ENCODE data around the gene MIOS.
"Not testable (repeated sequence)": the region's sequence is repeated elsewhere in the genome, so short reads cannot be mapped to it uniquely, and the experiment has no call there.

MIOS gene

GRCh38 chr7:7539152-7539551 lies 27.5 kb upstream of the MIOS start:
- no peak for TF ChIP-seq POLR2A (IDR thresholded peaks at IDR 0.05; ENCODE audit: low read depth, low read length)
- no peak for DNase-seq (ENCODE audit: insufficient read length, low spot score)
- FAIRE-seq = peak; percentile 78

GRCh38 chr7:7539711-7540110 lies 27.0 kb upstream of the MIOS start:
- no peak for DNase-seq (ENCODE audit: insufficient read length, low spot score)
- TF ChIP-seq POLR2A (IDR thresholded peaks at IDR 0.05; ENCODE audit: low read depth, low read length) = no peak
- FAIRE-seq = no peak

DNA sequence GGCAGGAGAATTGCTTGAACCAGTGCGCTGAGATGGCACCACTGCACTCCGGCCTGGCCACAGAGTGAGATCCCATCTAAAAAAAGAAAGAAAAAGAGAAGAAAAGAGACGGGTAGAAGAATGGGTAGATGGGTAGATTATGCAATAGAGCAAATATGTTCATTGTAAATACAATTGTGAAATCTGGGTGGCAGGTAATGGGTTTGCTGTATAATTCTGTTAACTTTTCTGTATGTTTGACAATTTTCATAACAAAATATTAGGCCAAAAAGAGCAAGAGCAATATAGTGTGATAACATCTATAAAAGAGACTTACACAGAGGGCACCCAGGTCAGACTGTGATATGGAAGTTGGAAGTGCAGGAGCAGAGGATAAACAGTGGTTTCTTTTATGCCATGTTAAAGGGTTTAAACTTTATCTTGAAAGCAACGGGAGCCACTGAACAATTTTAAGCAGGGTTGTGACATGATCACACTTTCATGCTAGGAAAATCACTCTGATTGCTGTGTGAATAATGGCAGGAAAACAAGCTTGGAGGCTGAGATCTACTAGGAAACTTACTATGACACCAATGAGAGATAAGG lies 24.3 kb upstream of the MIOS start:
- FAIRE-seq (peak; percentile 87), DNase-seq (ENCODE audit: insufficient read length, low spot score) (no peak)
- TF ChIP-seq POLR2A (IDR thresholded peaks at IDR 0.05; ENCODE audit: low read depth, low read length) = no peak

DNA sequence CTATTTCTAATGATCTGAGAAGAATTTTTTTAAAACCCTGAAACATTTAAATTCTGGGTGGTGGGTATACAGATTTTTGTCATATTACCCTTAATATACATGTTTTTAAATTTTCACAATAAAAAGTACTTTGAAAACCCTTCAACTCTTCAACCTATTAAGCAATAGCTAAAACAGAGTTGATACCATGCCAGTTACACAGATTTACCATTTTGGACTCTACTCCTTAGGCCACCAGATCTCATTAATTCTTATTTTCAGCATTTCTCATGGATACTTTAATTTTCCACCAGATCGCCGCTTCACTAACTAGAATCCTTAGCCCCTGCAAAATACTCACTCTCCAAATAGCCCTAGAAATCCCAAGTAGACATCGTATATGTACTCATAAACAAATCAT lies 18.3 kb upstream of the MIOS start:
- DNase-seq (ENCODE audit: insufficient read length, low spot score) (no peak), FAIRE-seq (no peak)
- TF ChIP-seq POLR2A (IDR thresholded peaks at IDR 0.05; ENCODE audit: low read depth, low read length) = no peak

GRCh38 chr7:7550663-7551062 lies 16.0 kb upstream of the MIOS start:
- TF ChIP-seq POLR2A (IDR thresholded peaks at IDR 0.05; ENCODE audit: low read depth, low read length) = no peak
- DNase-seq (ENCODE audit: insufficient read length, low spot score) (no peak), FAIRE-seq (no peak)

DNA sequence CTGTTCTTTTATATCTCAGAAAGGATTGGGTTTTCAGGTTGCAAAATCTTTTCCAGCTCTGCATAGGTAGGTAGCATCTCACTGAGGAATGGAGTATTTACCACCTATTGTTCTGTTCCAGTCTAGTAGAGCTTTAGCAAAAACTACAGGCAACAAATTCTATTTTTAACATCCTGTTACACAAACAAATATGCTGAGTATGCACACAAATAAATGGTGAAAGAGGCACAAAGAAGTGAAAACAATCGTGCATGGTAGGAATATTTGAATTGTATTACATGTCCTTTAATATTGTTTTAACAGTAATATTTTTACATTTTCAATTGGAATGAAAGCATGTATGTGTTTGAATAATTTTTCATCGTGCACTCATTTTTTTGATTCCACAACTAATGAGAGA lies 14.5 kb upstream of the MIOS start:
- DNase-seq (ENCODE audit: insufficient read length, low spot score) = no peak
- no peak for FAIRE-seq
- TF ChIP-seq POLR2A (IDR thresholded peaks at IDR 0.05; ENCODE audit: low read depth, low read length) = no peak

DNA sequence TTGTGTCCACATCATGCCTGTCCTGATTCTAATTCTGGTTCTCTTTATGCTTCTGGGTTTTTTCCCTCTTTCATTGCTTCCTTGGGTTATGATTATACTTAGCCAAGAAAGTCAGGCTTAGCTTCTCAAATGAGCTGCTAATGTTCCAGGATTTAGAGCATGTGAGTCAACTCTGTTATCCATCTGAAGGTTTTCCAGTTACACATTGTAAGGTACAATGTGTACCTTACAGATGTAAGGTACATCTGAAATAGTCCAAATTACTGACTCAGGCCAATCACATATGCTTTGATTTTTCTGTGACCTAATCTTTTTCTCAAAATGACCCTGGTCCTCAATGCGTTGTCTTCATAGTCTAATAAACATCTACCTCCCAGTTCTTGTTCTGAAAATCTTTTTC lies 13.3 kb upstream of the MIOS start:
- DNase-seq (ENCODE audit: insufficient read length, low spot score) (no peak), FAIRE-seq (peak; percentile 41)
- TF ChIP-seq POLR2A (IDR thresholded peaks at IDR 0.05; ENCODE audit: low read depth, low read length) = no peak

DNA sequence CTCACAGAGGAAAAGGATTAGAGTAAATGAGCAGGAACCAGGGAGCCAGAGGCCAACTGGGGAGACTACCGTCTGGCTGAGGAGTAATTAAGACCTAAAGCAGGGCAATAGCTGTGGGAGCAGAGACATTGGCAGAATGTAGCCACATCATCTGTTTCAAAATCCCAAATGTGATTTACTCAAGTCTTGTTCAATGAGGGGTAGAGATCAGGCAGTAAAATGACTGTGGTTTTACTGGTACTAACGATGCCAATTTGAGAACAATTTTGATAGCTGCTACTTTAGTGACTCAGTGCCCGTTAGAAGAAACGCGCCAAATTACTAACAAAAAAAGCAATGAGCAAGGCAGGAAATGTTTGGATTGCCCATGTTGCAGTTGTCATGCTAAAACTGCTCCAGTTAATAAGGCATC lies 12.7 kb upstream of the MIOS start:
- DNase-seq (ENCODE audit: insufficient read length, low spot score) (no peak), FAIRE-seq (peak; percentile 94)
- no peak for TF ChIP-seq POLR2A (IDR thresholded peaks at IDR 0.05; ENCODE audit: low read depth, low read length)

DNA sequence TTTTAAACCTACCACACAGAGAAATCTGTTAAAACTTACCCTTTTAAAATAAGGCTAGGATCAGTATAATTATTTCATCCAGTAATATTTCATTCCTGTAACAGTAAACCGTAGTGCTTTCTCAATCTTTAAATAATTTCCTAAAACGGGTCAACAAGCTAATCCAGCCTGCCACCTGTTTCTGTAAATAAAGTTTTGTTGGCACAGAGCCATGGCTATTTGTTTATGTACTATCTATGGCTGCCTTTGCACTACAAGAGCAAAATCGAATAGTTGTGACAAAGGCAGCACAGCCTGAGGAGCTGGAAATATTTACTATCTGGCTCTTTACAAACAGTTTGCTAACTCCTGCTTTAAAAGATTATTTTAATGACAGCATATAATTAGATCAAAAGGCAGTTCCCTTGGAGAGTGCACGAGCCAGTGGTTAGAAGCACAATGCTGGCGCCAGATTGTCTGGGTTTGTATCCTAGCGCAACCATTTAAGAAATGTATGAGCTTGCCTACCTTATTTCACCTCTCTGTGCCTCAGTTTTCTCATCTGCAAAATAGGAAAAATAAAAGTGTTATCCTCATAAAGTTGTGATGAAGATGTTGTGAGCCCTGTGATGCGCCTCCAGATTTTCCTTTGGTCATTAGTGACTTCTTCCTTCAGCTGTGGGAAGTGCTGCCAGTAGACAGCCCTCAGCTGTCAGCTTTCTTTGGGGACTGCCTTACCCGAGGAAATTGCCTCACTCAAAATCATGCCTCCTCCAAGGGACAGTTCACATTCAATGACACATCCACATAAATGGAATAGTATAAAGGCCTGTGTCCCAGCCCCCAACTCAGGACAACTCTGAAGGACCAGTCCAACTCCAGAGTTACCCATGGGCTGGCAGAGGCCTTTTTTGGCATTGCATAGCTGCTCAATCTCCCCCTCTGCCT lies 11.8 kb upstream of the MIOS start:
- no peak for FAIRE-seq
- DNase-seq (ENCODE audit: insufficient read length, low spot score) = no peak
- TF ChIP-seq POLR2A (IDR thresholded peaks at IDR 0.05; ENCODE audit: low read depth, low read length) = no peak

DNA sequence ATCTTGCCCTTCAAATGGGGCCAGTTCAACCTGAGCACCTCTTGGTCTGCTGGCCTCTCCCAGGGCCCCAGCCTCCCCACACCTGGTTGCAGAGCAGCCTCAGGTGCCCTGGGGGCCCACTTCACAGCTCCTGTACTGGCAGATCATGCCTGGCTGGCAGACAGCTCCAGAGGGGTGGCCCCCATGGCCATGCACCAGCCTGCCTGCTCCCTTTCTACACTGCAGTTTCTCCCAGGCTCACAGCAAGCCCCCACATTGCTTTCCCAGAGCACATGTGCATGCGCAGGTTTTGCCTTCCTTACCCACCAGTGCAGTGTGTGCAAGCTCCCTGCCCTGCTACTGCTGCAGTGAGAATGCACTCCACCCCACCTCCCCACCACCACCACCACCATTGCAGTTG lies 9.8 kb upstream of the MIOS start:
- no peak for FAIRE-seq
- no peak for TF ChIP-seq POLR2A (IDR thresholded peaks at IDR 0.05; ENCODE audit: low read depth, low read length)

GRCh38 chr7:7557252-7557651 lies 9.4 kb upstream of the MIOS start:
- TF ChIP-seq POLR2A (IDR thresholded peaks at IDR 0.05; ENCODE audit: low read depth, low read length) = no peak
- no peak for DNase-seq (ENCODE audit: insufficient read length, low spot score)

More for the DNA sequence above, 9.8 kb upstream of the MIOS start:
- DNase-seq (ENCODE audit: insufficient read length, low spot score) = no peak

GRCh38 chr7:7561591-7561990 lies 5.1 kb upstream of the MIOS start:
- not testable (repeated sequence) for DNase-seq (ENCODE audit: insufficient read length, low spot score); FAIRE-seq

More at GRCh38 chr7:7557252-7557651, 9.4 kb upstream of the MIOS start:
- FAIRE-seq = no peak

- no peak for TF ChIP-seq POLR2A (IDR thresholded peaks at IDR 0.05; ENCODE audit: low read depth, low read length)
- FAIRE-seq (no peak), DNase-seq (ENCODE audit: insufficient read length, low spot score) (no peak)
These were observed 3.9 kb upstream of the MIOS start for GRCh38 chr7:7562736-7563135.

DNA sequence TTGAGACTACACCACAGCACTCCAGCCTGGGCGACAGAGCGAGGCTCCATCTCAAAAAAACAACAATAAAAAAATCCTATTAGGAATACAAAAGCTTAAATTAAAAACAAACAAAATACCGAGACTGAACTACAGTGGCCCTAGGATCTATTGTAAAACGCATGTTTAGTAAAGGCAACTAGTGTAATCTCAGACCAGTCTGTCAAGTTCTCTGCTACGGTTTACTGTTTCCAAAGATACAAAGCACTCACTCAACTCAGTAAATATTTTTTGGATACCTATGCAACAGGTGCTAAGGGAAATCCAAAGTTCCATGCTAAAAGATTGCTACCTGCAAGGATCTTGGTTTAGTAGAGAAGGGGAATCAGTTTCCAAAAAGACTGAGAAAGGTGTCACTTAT lies 3.4 kb upstream of the MIOS start:
- FAIRE-seq (no peak), DNase-seq (ENCODE audit: insufficient read length, low spot score) (no peak)
- TF ChIP-seq POLR2A (IDR thresholded peaks at IDR 0.05; ENCODE audit: low read depth, low read length) = no peak

DNA sequence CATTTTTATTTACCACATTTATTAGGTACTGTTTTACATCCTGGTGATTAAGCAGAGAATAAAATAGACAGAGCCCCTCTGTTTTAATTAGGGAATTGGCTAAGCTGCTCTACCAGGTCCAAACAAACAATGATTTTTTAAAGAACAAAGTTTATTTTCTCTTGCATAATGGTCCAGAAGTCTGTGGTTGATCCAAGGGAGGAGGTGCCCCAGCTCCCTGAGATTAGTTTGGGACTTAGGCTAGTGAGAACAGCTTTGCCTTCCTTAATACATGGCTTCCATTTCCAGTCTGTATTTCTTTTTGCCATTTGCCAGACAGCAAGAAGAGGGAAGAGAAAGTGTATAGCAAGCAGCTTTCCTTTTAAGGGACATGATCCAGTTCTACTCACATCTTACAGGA lies 2.9 kb upstream of the MIOS start:
- DNase-seq (ENCODE audit: insufficient read length, low spot score) (no peak), FAIRE-seq (no peak)
- TF ChIP-seq POLR2A (IDR thresholded peaks at IDR 0.05; ENCODE audit: low read depth, low read length) = no peak
